ENCODE data around the gene WHAMM. TPM values are rescaled to one million over a fixed set of nuclear protein-coding genes. Genes with fewer than 3 reads are reported as not detected.
A peak's percentile ranks its signal among the peaks of the same experiment; 100 is the strongest.

Gene WHAMM, protein sequence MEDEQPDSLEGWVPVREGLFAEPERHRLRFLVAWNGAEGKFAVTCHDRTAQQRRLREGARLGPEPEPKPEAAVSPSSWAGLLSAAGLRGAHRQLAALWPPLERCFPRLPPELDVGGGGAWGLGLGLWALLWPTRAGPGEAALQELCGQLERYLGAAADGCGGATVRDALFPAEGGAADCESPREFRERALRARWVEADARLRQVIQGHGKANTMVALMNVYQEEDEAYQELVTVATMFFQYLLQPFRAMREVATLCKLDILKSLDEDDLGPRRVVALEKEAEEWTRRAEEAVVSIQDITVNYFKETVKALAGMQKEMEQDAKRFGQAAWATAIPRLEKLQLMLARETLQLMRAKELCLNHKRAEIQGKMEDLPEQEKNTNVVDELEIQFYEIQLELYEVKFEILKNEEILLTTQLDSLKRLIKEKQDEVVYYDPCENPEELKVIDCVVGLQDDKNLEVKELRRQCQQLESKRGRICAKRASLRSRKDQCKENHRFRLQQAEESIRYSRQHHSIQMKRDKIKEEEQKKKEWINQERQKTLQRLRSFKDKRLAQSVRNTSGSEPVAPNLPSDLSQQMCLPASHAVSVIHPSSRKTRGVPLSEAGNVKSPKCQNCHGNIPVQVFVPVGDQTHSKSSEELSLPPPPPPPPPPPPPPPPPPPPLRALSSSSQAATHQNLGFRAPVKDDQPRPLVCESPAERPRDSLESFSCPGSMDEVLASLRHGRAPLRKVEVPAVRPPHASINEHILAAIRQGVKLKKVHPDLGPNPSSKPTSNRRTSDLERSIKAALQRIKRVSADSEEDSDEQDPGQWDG
- polyA plus RNA-seq (2013, experiment 1 of 2) = 9.4 TPM
- polyA plus RNA-seq (2013, experiment 2 of 2) = 9.8 TPM

DNA sequence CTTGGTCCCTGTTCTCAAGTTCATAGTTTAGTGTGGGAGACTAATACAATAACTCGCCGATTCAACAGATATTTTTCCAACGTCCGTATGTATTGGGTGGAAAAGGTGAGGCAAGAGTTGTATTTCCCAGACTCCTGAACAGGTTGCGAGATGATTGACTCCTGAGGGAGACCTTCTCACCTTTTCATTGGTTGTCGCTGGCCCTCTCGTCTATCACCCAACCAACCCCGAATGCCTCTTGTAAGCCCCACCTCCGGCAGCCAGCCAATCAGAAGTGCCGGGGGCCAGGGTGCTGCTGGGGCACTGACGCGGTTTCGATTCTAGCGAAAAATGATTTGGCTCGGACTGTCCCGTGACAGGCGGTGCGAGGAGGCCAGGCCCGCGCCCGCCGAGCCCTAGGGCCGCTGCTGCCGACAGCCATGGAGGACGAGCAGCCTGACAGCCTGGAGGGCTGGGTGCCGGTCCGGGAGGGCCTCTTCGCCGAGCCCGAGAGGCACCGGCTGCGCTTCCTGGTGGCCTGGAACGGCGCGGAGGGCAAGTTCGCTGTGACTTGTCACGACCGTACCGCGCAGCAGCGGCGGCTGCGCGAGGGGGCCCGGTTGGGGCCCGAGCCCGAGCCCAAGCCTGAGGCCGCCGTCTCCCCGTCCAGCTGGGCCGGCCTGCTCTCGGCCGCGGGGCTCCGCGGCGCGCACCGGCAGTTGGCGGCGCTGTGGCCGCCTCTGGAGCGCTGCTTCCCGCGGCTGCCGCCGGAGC lies at the start of gene WHAMM:
Gene WHAMM (plus strand): TSS at position 321 of the 753 bp plus-strand sequence. CDS start 99 bp downstream, at position 420.
- Histone ChIP-seq H3K27me3 (ENCODE audit: control insufficient read depth in 1 of 2, insufficient read depth in 1 of 2, low read length in 2 of 2) (no peaks in the 10 kb centered on the region), H3K27ac (ENCODE audit: low read length, poor library complexity, severe bottlenecking) (peak within 1 kb of the TSS; percentile 89), H3K4me1 (ENCODE audit: control insufficient read depth, insufficient read depth, low read depth, low read length) (peaks cover 4% of the 10 kb centered on the region), H2BK15ac (ENCODE audit: low read depth, poor library complexity, severe bottlenecking) (peak within 1 kb of the TSS; percentile 97), H3K14ac (ENCODE audit: low read length in 2 of 2) (peak within 1 kb of the TSS; percentile 77 to 92), H3K4ac (ENCODE audit: low read depth in 1 of 2, low read length in 2 of 2) (peak within 1 kb of the TSS; percentile 80 to 98), H3K18ac (ENCODE audit: low read depth in 1 of 2, low read length in 2 of 2) (peak within 1 kb of the TSS; percentile 95 to 98), H3K36me3 (ENCODE audit: control insufficient read depth in 1 of 2, insufficient read depth in 2 of 2, low read depth in 1 of 2, low read length in 2 of 2) (peaks cover 7 to 16% of the 10 kb centered on the region in 2 experiments), H2BK120ac (ENCODE audit: low read depth, low read length) (peak within 1 kb of the TSS; percentile 85), H3K9ac (ENCODE audit: low read length) (peak within 1 kb of the TSS; percentile 99), H2AFZ (ENCODE audit: low read depth, low read length) (peak within 1 kb of the TSS; percentile 55), H4K8ac (ENCODE audit: low read length) (peak within 1 kb of the TSS; percentile 92), H2AK5ac (ENCODE audit: low read length, severe bottlenecking) (peak within 1 kb of the TSS; percentile 77), H2BK5ac (ENCODE audit: low read depth, low read length, poor library complexity, severe bottlenecking) (peak within 1 kb of the TSS; percentile 98), H3K23ac (ENCODE audit: low read length in 2 of 2) (peak within 1 kb of the TSS; percentile 70 to 96), H3K4me2 (ENCODE audit: low read length, poor library complexity, severe bottlenecking) (peak within 1 kb of the TSS; percentile 53), H3K4me3 (ENCODE audit: insufficient read depth in 1 of 2, low read depth in 1 of 2, low read length in 2 of 2) (peak within 1 kb of the TSS; percentile 83 to 99), H3K9me3 (ENCODE audit: control insufficient read depth, low read length) (no peaks in the 10 kb centered on the region), H4K91ac (ENCODE audit: low read length) (peak within 1 kb of the TSS; percentile 99), H2BK12ac (ENCODE audit: low read length in 2 of 2) (peak within 1 kb of the TSS in 1 of 2 experiments; percentile 64), H3K79me1 (replicated peaks; ENCODE audit: low read length, poor library complexity, severe bottlenecking) (peaks cover 3% of the 10 kb centered on the region)
- under 1% methylated on average over 50 of the region's 67 CpGs for WGBS
- DNase-seq = peak; percentile 99

DNA sequence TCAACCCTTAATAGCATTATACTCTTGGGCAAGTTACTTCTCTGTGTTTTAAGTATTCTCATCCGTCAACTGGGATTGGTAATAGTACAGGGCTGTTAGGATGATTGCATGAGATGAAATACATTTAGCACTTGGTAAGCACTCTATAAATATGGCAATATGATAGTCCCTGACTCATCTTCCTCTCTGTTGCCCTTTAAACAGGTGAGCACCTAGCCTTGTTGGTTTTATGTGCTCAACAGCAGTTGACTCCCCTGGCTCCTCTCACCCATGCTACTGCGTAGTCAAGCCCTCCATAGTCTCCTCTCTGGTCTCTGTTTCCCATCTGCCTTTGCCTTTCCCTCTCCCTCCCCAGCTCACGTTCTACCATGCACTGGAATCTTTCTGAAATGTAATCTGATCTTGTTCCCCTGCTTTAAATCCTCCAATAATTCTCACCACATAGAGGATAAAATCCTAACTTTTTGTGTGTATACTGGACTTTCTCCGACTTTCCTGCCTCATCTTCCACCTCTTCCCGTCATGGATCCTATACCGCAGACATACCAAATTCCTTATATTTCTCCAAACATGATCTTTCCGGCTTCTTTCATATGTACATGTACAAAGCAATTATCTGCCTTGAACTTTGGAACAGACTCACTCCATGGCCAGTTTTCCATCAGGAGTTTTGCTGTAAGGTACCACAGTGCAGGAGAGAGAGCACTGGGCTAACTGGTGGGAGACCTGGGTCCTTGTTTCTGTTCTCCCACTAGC lies 45.9 kb upstream of the WHAMM start:
- Histone ChIP-seq H2BK120ac (ENCODE audit: low read depth, low read length) (no peak overlapping the region), H4K8ac (ENCODE audit: low read length) (no peak overlapping the region), H3K27me3 (ENCODE audit: control insufficient read depth in 1 of 2, insufficient read depth in 1 of 2, low read length in 2 of 2) (no peaks in the 10 kb centered on the region), H2BK5ac (ENCODE audit: low read depth, low read length, poor library complexity, severe bottlenecking) (no peak overlapping the region), H3K14ac (ENCODE audit: low read length in 2 of 2) (no peak overlapping the region), H3K9ac (ENCODE audit: low read length) (no peak overlapping the region), H2BK12ac (ENCODE audit: low read length in 2 of 2) (no peak overlapping the region), H3K4me2 (ENCODE audit: low read length, poor library complexity, severe bottlenecking) (no peak overlapping the region), H3K36me3 (ENCODE audit: control insufficient read depth in 1 of 2, insufficient read depth in 2 of 2, low read depth in 1 of 2, low read length in 2 of 2) (peaks cover 26 to 31% of the 10 kb centered on the region in 2 experiments), H3K23ac (ENCODE audit: low read length in 2 of 2) (no peak overlapping the region), H2AK5ac (ENCODE audit: low read length, severe bottlenecking) (no peak overlapping the region), H3K4me3 (ENCODE audit: insufficient read depth in 1 of 2, low read depth in 1 of 2, low read length in 2 of 2) (no peak overlapping the region), H4K91ac (ENCODE audit: low read length) (no peak overlapping the region), H3K27ac (ENCODE audit: low read length, poor library complexity, severe bottlenecking) (no peak overlapping the region), H3K79me1 (replicated peaks; ENCODE audit: low read length, poor library complexity, severe bottlenecking) (peaks cover 30% of the 10 kb centered on the region), H3K4ac (ENCODE audit: low read depth in 1 of 2, low read length in 2 of 2) (no peak overlapping the region), H2BK15ac (ENCODE audit: low read depth, poor library complexity, severe bottlenecking) (no peak overlapping the region), H3K9me3 (ENCODE audit: control insufficient read depth, low read length) (no peaks in the 10 kb centered on the region), H2AFZ (ENCODE audit: low read depth, low read length) (no peak overlapping the region), H3K18ac (ENCODE audit: low read depth in 1 of 2, low read length in 2 of 2) (no peak overlapping the region), H3K4me1 (ENCODE audit: control insufficient read depth, insufficient read depth, low read depth, low read length) (no peaks in the 10 kb centered on the region)
- no peak for DNase-seq
- 90% methylated on average over 6 of the region's 7 CpGs for WGBS

DNA sequence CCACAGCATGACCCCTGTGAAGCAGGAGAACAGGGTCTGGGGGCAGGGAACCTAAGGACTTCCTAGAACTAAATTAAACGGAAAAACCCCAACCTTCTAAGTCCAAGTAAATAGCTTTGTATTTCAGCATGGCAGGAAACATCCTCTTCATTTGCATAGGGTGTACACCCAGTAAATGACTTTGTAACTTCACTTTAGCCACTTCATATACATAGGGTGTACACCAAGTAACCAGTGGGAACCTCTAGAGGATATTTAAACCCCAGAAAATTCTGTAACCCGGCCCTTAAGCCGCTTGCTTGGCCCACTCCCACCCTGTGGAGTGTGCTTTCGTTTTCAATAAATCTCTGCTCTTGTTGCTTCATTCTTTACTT lies 45.3 kb upstream of the WHAMM start:
- H2BK5ac ChIP-seq (ENCODE audit: low read depth, low read length, poor library complexity, severe bottlenecking) = no peak overlapping the region
- WGBS = 94% methylated on average over 3 of the region's 4 CpGs
- H3K4ac ChIP-seq (ENCODE audit: low read depth in 1 of 2, low read length in 2 of 2) = no peak overlapping the region
- no peak overlapping the region for H4K91ac ChIP-seq (ENCODE audit: low read length)
- H3K4me1 ChIP-seq (ENCODE audit: control insufficient read depth, insufficient read depth, low read depth, low read length) = no peaks in the 10 kb centered on the region
- no peak overlapping the region for H3K27ac ChIP-seq (ENCODE audit: low read length, poor library complexity, severe bottlenecking)
- no peaks in the 10 kb centered on the region for H3K27me3 ChIP-seq (ENCODE audit: control insufficient read depth in 1 of 2, insufficient read depth in 1 of 2, low read length in 2 of 2)
- H3K36me3 ChIP-seq (ENCODE audit: control insufficient read depth in 1 of 2, insufficient read depth in 2 of 2, low read depth in 1 of 2, low read length in 2 of 2) = peaks cover 21 to 26% of the 10 kb centered on the region in 2 experiments
- H2BK12ac ChIP-seq (ENCODE audit: low read length in 2 of 2) = no peak overlapping the region
- H2AFZ ChIP-seq (ENCODE audit: low read depth, low read length) = no peak overlapping the region
- H3K4me2 ChIP-seq (ENCODE audit: low read length, poor library complexity, severe bottlenecking) = no peak overlapping the region
- H2AK5ac ChIP-seq (ENCODE audit: low read length, severe bottlenecking) = no peak overlapping the region
- H3K4me3 ChIP-seq (ENCODE audit: insufficient read depth in 1 of 2, low read depth in 1 of 2, low read length in 2 of 2) = no peak overlapping the region
- no peak overlapping the region for H3K23ac ChIP-seq (ENCODE audit: low read length in 2 of 2)
- no peak overlapping the region for H4K8ac ChIP-seq (ENCODE audit: low read length)
- H3K18ac ChIP-seq (ENCODE audit: low read depth in 1 of 2, low read length in 2 of 2) = no peak overlapping the region
- H3K9ac ChIP-seq (ENCODE audit: low read length) = no peak overlapping the region
- DNase-seq = no peak
- H3K14ac ChIP-seq (ENCODE audit: low read length in 2 of 2) = no peak overlapping the region
- H3K79me1 ChIP-seq (replicated peaks; ENCODE audit: low read length, poor library complexity, severe bottlenecking) = peaks cover 24% of the 10 kb centered on the region
- H2BK15ac ChIP-seq (ENCODE audit: low read depth, poor library complexity, severe bottlenecking) = no peak overlapping the region
- no peaks in the 10 kb centered on the region for H3K9me3 ChIP-seq (ENCODE audit: control insufficient read depth, low read length)
- H2BK120ac ChIP-seq (ENCODE audit: low read depth, low read length) = no peak overlapping the region

All from mesenchymal stem cell (in vitro differentiated cells and primary cell).